Activated naive CD4-positive, alpha-beta T cell treated with anti-CD3 and anti-CD28 coated beads for 36 hours (primary cell): ENCODE measurements around the gene RNF167. TPM values are rescaled to one million over a fixed set of nuclear protein-coding genes. Genes with fewer than 3 reads are reported as not detected.

ENCODE experiments used
- CTCF ChIA-PET: fragments of 350-600 bp; sonication (Branson Sonifier 250); formaldehyde crosslinking; loops from one replicate; lab custom pipeline; 2021; ENCODE audit warnings: antibody characterized with exemption; lab: Charles Lee
- DNase-seq: peaks from one replicate; pipeline ENCODE4 v3.0.0-alpha.2; 2020
- H3K27ac Mint-ChIP-seq: one replicate; pipeline ENCODE4 v1.8.0; 2021; ENCODE audit warnings: mild to moderate bottlenecking, mixed read lengths
- H3K27me3 Mint-ChIP-seq: one replicate; pipeline ENCODE4 v1.8.0; 2021; ENCODE audit warnings: low read depth, mixed read lengths
- H3K36me3 Mint-ChIP-seq: one replicate; pipeline ENCODE4 v1.8.0; 2021; ENCODE audit warnings: low read depth, mixed read lengths
- H3K4me1 Mint-ChIP-seq: one replicate; pipeline ENCODE4 v1.8.0; 2021; ENCODE audit warnings: low read depth, mixed read lengths
- H3K4me3 Mint-ChIP-seq: one replicate; pipeline ENCODE4 v1.8.0; 2021; ENCODE audit warnings: mild to moderate bottlenecking, moderate library complexity, mixed read lengths
- H3K9me3 Mint-ChIP-seq: one replicate; pipeline ENCODE4 v1.8.0; 2021; ENCODE audit warnings: mixed read lengths
- intact Hi-C: fragments of 100-400 bp; cut with micrococcal nuclease; formaldehyde crosslinking; loops from one replicate; pipeline ENCODE4 v1.15.1; 2023
- total RNA-seq, 2 experiments: library from RNA; stranded (reverse); gene quantifications; one replicate each; pipeline ENCODE4 v1.2.3, GENCODE V29; 2021

The RNF167 gene
- total RNA-seq, 2 experiments from 2014 or later, result 133 to 140 TPM

GRCh38 chr17:4950746-4951204 is 10.7 kb downstream of the RNF167 start, which contains the start of gene ENO3:
TSS of gene ENO3 (plus strand) at chr17:4951119. CDS start at chr17:4951830, 711 bp downstream.
- peak within 1 kb of the TSS; percentile 93 for H3K27ac Mint-ChIP-seq
- DNase-seq, result no peak
- CTCF ChIA-PET, result interaction anchor here (1.2 kb wide), 1 partner anchor 11 kb away, joined by 4 read pairs; no protein-coding TSS in a partner anchor
- H3K36me3 Mint-ChIP-seq, result peaks cover 20% of the 10 kb centered on the region
- no peaks in the 10 kb centered on the region for H3K27me3 Mint-ChIP-seq
- H3K4me1 Mint-ChIP-seq, result peaks cover 17% of the 10 kb centered on the region
- intact Hi-C loops, result no loop called here
- peak within 1 kb of the TSS; percentile 81 for H3K4me3 Mint-ChIP-seq
- no peaks in the 10 kb centered on the region for H3K9me3 Mint-ChIP-seq

GRCh38 chr17:4951486-4951885 is 11.4 kb downstream of the RNF167 start:
- intact Hi-C loops, result no loop called here
- peaks cover 17% of the 10 kb centered on the region for H3K4me1 Mint-ChIP-seq
- DNase-seq, result no peak
- CTCF ChIA-PET, result interaction anchor here (1.1 to 1.4 kb wide), 4 partner anchors 11 to 46 kb away, joined by 3 to 4 read pairs (median 4); partner anchors contain the start of genes RNF167, SLC25A11 and SPAG7
- peaks cover 16% of the 10 kb centered on the region for H3K36me3 Mint-ChIP-seq
- peak overlapping the region; percentile 81 for H3K4me3 Mint-ChIP-seq
- H3K27me3 Mint-ChIP-seq, result no peaks in the 10 kb centered on the region
- H3K27ac Mint-ChIP-seq, result no peak overlapping the region
- H3K9me3 Mint-ChIP-seq, result no peaks in the 10 kb centered on the region

GRCh38 chr17:4953451-4953961 is 13.4 kb downstream of the RNF167 start:
- peaks cover 7% of the 10 kb centered on the region for H3K36me3 Mint-ChIP-seq
- intact Hi-C loops, result no loop called here
- H3K4me1 Mint-ChIP-seq, result peaks cover 20% of the 10 kb centered on the region
- CTCF ChIA-PET, result interaction anchor here (1.1 to 1.2 kb wide), 2 partner anchors 11 to 14 kb away, joined by 3 to 4 read pairs; partner anchors contain the start of gene SPAG7
- no peaks in the 10 kb centered on the region for H3K9me3 Mint-ChIP-seq
- H3K4me3 Mint-ChIP-seq, result no peak overlapping the region
- no peaks in the 10 kb centered on the region for H3K27me3 Mint-ChIP-seq
- H3K27ac Mint-ChIP-seq, result no peak overlapping the region
- DNase-seq, result no peak

GRCh38 chr17:4955091-4955490 is 15.0 kb downstream of the RNF167 start:
- peaks cover 5% of the 10 kb centered on the region for H3K36me3 Mint-ChIP-seq
- no peak for DNase-seq
- peaks cover 18% of the 10 kb centered on the region for H3K4me1 Mint-ChIP-seq
- CTCF ChIA-PET, result interaction anchor here (0.6 to 1.0 kb wide), 2 partner anchors 11 to 76 kb away, joined by 3 read pairs; no protein-coding TSS in a partner anchor
- H3K9me3 Mint-ChIP-seq, result no peaks in the 10 kb centered on the region
- H3K4me3 Mint-ChIP-seq, result no peak overlapping the region
- no peak overlapping the region for H3K27ac Mint-ChIP-seq
- intact Hi-C loops, result no loop called here
- H3K27me3 Mint-ChIP-seq, result no peaks in the 10 kb centered on the region

GRCh38 chr17:4956493-4957061 is 16.5 kb downstream of the RNF167 start:
- Mint-ChIP-seq H3K27ac (no peak overlapping the region), H3K9me3 (no peaks in the 10 kb centered on the region), H3K36me3 (peaks cover 5% of the 10 kb centered on the region), H3K4me1 (peaks cover 7% of the 10 kb centered on the region), H3K27me3 (no peaks in the 10 kb centered on the region), H3K4me3 (no peak overlapping the region)
- CTCF ChIA-PET, result interaction anchor here (0.7 to 2.7 kb wide), 4 partner anchors 10 to 14 kb away, joined by 3 to 18 read pairs (median 3); partner anchors contain the start of gene SPAG7
- DNase-seq, result peak; percentile 70
- intact Hi-C loops, result no loop called here

- Mint-ChIP-seq H3K27ac (no peak overlapping the region), H3K4me3 (no peak overlapping the region), H3K36me3 (peaks cover 5% of the 10 kb centered on the region), H3K27me3 (no peaks in the 10 kb centered on the region), H3K4me1 (peaks cover 7% of the 10 kb centered on the region), H3K9me3 (no peaks in the 10 kb centered on the region)
- DNase-seq, result no peak
- intact Hi-C loops, result no loop called here
- CTCF ChIA-PET, result interaction anchor here (1.5 to 2.7 kb wide), 2 partner anchors 8 to 49 kb away, joined by 3 to 18 read pairs; partner anchors contain the start of gene SPAG7
Observed at GRCh38 chr17:4958102-4958501, 18.0 kb downstream of the RNF167 start.

DNA sequence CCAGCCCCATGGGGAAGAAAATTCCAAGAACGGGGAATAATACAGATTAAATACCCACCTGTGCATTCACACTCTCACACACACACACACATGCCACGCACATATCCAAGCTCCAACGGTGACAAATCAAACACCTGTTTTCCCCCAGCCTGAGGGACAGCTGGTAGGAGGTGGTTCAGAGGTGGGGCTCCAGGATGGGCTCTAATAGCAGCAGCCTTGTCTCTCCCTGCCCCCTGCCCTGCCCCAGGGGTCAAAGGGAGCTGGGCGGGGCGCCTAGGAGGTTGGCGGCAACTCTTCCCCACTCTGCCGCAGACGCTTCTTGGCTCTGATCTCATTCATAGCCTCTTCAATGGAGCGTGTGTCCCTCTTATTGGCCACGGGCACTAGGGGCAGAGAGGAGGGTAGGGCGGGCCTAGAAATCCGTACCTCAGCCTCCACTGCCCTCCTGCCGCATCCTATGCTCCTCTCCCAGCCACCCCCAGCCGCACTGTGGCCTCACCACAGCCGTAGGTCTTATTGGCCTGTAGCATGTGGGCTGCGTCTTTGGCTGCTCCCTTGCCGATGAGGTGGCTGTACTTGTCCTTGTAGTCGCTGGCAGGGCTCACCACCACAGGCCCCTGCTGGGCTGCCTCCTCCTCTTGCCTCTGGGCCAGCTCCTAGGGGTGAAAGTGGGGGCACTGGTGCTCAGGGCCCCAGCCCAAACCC is 19.3 kb downstream of the RNF167 start:
- CTCF ChIA-PET, result interaction anchor here (1.5 kb wide), 1 partner anchor 50 kb away, joined by 3 read pairs; no protein-coding TSS in a partner anchor
- Mint-ChIP-seq H3K36me3 (peaks cover 7% of the 10 kb centered on the region), H3K4me1 (peaks cover 7% of the 10 kb centered on the region), H3K27me3 (no peaks in the 10 kb centered on the region), H3K27ac (no peak overlapping the region), H3K9me3 (no peaks in the 10 kb centered on the region), H3K4me3 (no peak overlapping the region)
- intact Hi-C loops, result no loop called here
- no peak for DNase-seq

DNA sequence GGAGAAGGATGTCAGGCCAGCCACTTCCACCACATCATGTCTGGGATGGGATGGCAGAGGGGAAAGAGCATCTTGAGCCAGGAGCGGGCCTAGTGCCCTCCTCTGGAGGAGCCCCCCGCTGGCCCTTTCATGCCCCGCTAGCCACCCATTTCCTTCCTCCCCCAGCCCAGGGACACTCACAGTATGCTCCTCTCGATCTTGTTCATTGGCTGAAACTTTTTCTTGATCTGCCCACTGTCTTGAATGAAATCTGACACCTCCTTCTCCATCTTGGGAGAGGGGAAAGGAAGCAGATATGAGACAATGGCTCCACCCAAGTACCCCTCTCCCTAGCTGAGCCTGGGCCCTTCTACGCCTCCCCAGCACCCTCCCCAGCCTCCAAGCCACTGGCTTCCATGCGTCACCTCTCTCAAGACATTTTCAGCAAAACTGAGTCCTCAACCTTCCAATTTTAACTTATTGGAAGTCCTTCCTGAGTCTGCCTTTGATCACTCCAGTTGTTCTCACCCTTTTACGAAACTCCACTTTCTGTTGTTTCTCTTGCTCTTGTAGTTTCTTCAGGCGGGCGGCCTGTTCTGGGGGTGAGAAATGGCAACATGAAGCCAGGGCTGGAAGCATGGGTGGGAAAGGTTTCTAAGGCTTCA is 20.3 kb downstream of the RNF167 start:
- intact Hi-C loops, result no loop called here
- no peaks in the 10 kb centered on the region for H3K9me3 Mint-ChIP-seq
- peaks cover 10% of the 10 kb centered on the region for H3K4me1 Mint-ChIP-seq
- CTCF ChIA-PET, result no interaction called here
- peaks cover 13% of the 10 kb centered on the region for H3K36me3 Mint-ChIP-seq
- no peak for DNase-seq
- H3K27ac Mint-ChIP-seq, result no peak overlapping the region
- no peak overlapping the region for H3K4me3 Mint-ChIP-seq
- H3K27me3 Mint-ChIP-seq, result no peaks in the 10 kb centered on the region

DNA sequence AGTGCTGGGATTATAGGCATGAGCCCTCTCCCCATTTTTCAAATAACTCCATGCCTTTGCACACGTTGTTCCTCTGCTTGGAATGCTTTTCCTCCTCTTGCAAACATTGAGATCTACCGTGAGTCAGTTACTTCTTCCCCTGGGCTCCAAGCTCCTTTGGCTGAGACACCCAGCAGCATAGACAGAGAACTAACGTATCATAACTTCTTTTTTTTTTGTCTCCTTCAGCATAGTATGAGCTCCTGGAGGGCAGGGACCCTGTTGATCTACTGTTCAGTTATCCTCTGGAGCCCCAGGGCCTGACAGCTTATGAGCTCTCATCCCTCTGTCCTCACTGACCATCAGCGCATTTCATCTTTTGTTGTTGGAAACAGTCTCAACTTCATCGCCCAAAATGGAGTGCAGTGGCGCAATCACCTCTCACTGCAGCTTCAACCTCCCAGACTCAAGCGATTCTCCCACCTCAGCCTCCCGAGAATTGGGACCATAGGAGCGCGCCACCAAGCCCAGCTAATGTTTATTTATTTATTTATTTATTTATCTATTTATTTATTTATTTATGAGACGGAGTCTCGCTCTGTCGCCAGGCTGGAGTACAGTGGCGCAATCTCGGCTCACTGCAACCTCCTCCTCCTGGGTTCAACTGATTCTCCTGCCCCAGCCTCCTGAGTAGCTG is 25.4 kb downstream of the RNF167 start:
- Mint-ChIP-seq H3K36me3 (peaks cover 17% of the 10 kb centered on the region), H3K4me3 (peak overlapping the region; percentile 2), H3K27me3 (no peaks in the 10 kb centered on the region), H3K4me1 (peaks cover 31% of the 10 kb centered on the region), H3K9me3 (no peaks in the 10 kb centered on the region), H3K27ac (peak overlapping the region; percentile 40)
- intact Hi-C loops, result loop anchor here (5.0 kb wide), 1 partner anchor 472 kb away; the partner anchor contains the start of gene C1QBP
- DNase-seq, result no peak
- CTCF ChIA-PET, result interaction anchor here (0.8 to 3.0 kb wide), 3 partner anchors 8 to 12 kb away, joined by 3 to 18 read pairs (median 4); no protein-coding TSS in a partner anchor

GRCh38 chr17:4966844-4967538 is 26.9 kb downstream of the RNF167 start:
- Mint-ChIP-seq H3K9me3 (no peaks in the 10 kb centered on the region), H3K4me1 (peaks cover 39% of the 10 kb centered on the region), H3K27me3 (no peaks in the 10 kb centered on the region), H3K36me3 (peaks cover 25% of the 10 kb centered on the region), H3K4me3 (no peak overlapping the region), H3K27ac (no peak overlapping the region)
- CTCF ChIA-PET, result interaction anchor here (1.0 to 3.0 kb wide), 7 partner anchors 10 to 58 kb away, joined by 3 to 18 read pairs (median 4); partner anchors contain the start of genes CAMTA2, RNF167 and SLC25A11
- intact Hi-C loops, result loop anchor here (1.0 to 5.0 kb wide), 8 partner anchors 19 to 470 kb away; partner anchors contain the start of genes ARRB2, C1QBP, CAMTA2 and INCA1
- DNase-seq, result peak; percentile 97
